MM.1S (cell line): ENCODE results near the gene TRAF3.
A peak's percentile ranks its signal among the peaks of the same experiment; 100 is the strongest.

ENCODE experiments used
- DNase-seq: peaks from one replicate; pipeline ENCODE4 v3.0.0-alpha.2; 2015
- H2AFZ ChIP-seq: fragments of 300-600 bp; sonication (generic); 2 replicates; pipeline ENCODE4 v1.6.0; 2016; ENCODE audit warnings: antibody characterized with exemption, low read length
- H3F3A ChIP-seq: fragments of 300-600 bp; sonication (generic); 2 replicates; pipeline ENCODE4 v1.6.1; 2016; ENCODE audit warnings: mild to moderate bottlenecking, antibody characterized with exemption, low read length, moderate library complexity, mixed read lengths; ENCODE audit not compliant: insufficient read depth
- H3K27ac ChIP-seq: fragments of 300-600 bp; sonication (generic); 2 replicates; pipeline ENCODE4 v1.5.1; 2016; ENCODE audit warnings: mild to moderate bottlenecking, low read length
- H3K27me3 ChIP-seq: fragments of 300-600 bp; sonication (generic); replicated peaks from 2 replicates; pipeline ENCODE4 v1.6.0; 2016; ENCODE audit warnings: low read length; ENCODE audit not compliant: insufficient read depth
- H3K36me3 ChIP-seq: fragments of 300-600 bp; sonication (generic); replicated peaks from 2 replicates; pipeline ENCODE4 v1.6.1; 2016; ENCODE audit warnings: mild to moderate bottlenecking, low read length, mixed read lengths; ENCODE audit not compliant: insufficient read depth
- H3K4me1 ChIP-seq: fragments of 300-600 bp; sonication (generic); 2 replicates; pipeline ENCODE4 v1.6.1; 2016; ENCODE audit warnings: low read length, mixed read lengths
- H3K4me2 ChIP-seq: fragments of 300-600 bp; sonication (generic); 2 replicates; pipeline ENCODE4 v1.6.0; 2016; ENCODE audit warnings: low read depth, low read length
- H3K4me3 ChIP-seq: fragments of 300-600 bp; sonication (generic); 2 replicates; pipeline ENCODE4 v1.5.1; 2016; ENCODE audit warnings: low read length, mixed read lengths
- H3K79me2 ChIP-seq: fragments of 300-600 bp; sonication (generic); 2 replicates; pipeline ENCODE4 v1.6.1; 2016; ENCODE audit warnings: mixed run types, low read length, mixed read lengths
- H3K9ac ChIP-seq: fragments of 300-600 bp; sonication (generic); 2 replicates; pipeline ENCODE4 v1.6.1; 2016; ENCODE audit warnings: low read length, mixed read lengths
- H3K9me2 ChIP-seq: fragments of 300-600 bp; sonication (generic); replicated peaks from 2 replicates; pipeline ENCODE4 v1.6.1; 2016; ENCODE audit warnings: mild to moderate bottlenecking, low read length, mixed read lengths; ENCODE audit not compliant: insufficient read depth
- H3K9me3 ChIP-seq: fragments of 300-600 bp; sonication (generic); replicated peaks from 2 replicates; pipeline ENCODE4 v1.6.1; 2016; ENCODE audit warnings: mild to moderate bottlenecking, low read length, mixed read lengths; ENCODE audit not compliant: insufficient read depth
- H4K20me1 ChIP-seq: fragments of 300-600 bp; sonication (generic); 2 replicates; pipeline ENCODE4 v1.6.1; 2016; ENCODE audit warnings: mild to moderate bottlenecking, low read length, moderate library complexity, mixed read lengths; ENCODE audit not compliant: insufficient read depth
- EZH2 ChIP-seq: fragments of 300-600 bp; sonication (generic); optimal IDR thresholded peaks from 2 replicates; pipeline ENCODE3; 2017; ENCODE audit warnings: low read depth, mild to moderate bottlenecking, antibody characterized with exemption, low read length, mixed read lengths
- EZH2phosphoT487 ChIP-seq: fragments of 300-600 bp; sonication (generic); IDR thresholded peaks from 2 replicates; pipeline ENCODE4 v1.6.1; 2018; ENCODE audit warnings: antibody characterized with exemption, low read length
- TF ChIP-seq, protein P1 (sequence below): fragments of 300-600 bp; sonication (generic); IDR thresholded peaks from 2 replicates; pipeline ENCODE4 v1.5.1; 2016; ENCODE audit warnings: antibody characterized with exemption, low read length, mixed read lengths

TRAF3 gene

DNA sequence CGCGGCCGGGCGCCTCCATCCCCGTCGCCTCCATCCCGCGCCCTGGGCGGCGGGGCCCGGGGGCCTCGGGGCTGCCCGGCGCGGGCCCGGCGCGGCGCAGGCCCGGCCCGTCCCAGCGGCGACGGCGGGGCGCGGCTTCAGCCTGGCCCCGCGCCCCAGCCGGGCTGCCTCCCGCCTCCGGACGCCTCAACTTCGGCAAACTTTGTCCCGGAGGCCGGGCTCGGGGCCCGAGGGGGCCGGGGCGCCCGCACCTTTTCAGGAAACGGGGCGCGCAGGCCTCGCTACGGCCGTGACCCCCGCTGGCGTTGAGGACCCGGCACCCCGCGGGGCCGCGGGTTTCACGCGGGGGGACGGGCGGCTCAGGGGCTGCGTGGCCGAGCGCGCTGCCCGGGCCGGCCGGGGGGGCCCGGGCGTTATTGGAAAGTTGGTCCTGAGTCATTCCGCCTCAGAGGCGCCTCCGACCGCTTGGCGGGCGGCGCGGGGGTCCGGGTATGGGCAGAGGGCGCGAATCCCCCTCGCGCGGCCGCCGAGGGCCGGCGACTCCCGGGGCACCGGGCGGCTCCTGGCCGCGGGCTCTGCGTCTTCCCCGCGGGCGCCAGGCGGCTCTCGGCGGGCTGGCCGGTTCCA lies 575 bp downstream of the TRAF3 start:
- DNase-seq: no peak
- Histone ChIP-seq H2AFZ (no peak overlapping the region), H3K4me1 (peaks cover 15% of the 10 kb centered on the region; the same call in 1 of the 2 replicates), H3K79me2 (peaks cover 45% of the 10 kb centered on the region), H3K27me3 (no peaks in the 10 kb centered on the region), H3K27ac (peak overlapping the region; percentile 18; the same call in 1 of the 2 replicates), H4K20me1 (no peaks in the 10 kb centered on the region), H3K4me3 (peak overlapping the region; percentile 82), H3K9ac (peak overlapping the region; percentile 62), H3K36me3 (no peaks in the 10 kb centered on the region), H3K4me2 (no peak overlapping the region), H3K9me2 (no peaks in the 10 kb centered on the region), H3F3A (no peaks in the 10 kb centered on the region; the same call in 1 of the 2 replicates), H3K9me3 (no peaks in the 10 kb centered on the region)
- TF ChIP-seq, protein P1, sequence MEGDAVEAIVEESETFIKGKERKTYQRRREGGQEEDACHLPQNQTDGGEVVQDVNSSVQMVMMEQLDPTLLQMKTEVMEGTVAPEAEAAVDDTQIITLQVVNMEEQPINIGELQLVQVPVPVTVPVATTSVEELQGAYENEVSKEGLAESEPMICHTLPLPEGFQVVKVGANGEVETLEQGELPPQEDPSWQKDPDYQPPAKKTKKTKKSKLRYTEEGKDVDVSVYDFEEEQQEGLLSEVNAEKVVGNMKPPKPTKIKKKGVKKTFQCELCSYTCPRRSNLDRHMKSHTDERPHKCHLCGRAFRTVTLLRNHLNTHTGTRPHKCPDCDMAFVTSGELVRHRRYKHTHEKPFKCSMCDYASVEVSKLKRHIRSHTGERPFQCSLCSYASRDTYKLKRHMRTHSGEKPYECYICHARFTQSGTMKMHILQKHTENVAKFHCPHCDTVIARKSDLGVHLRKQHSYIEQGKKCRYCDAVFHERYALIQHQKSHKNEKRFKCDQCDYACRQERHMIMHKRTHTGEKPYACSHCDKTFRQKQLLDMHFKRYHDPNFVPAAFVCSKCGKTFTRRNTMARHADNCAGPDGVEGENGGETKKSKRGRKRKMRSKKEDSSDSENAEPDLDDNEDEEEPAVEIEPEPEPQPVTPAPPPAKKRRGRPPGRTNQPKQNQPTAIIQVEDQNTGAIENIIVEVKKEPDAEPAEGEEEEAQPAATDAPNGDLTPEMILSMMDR: no peak
- TF ChIP-seq EZH2: no peak
- TF ChIP-seq EZH2phosphoT487: no peak

DNA sequence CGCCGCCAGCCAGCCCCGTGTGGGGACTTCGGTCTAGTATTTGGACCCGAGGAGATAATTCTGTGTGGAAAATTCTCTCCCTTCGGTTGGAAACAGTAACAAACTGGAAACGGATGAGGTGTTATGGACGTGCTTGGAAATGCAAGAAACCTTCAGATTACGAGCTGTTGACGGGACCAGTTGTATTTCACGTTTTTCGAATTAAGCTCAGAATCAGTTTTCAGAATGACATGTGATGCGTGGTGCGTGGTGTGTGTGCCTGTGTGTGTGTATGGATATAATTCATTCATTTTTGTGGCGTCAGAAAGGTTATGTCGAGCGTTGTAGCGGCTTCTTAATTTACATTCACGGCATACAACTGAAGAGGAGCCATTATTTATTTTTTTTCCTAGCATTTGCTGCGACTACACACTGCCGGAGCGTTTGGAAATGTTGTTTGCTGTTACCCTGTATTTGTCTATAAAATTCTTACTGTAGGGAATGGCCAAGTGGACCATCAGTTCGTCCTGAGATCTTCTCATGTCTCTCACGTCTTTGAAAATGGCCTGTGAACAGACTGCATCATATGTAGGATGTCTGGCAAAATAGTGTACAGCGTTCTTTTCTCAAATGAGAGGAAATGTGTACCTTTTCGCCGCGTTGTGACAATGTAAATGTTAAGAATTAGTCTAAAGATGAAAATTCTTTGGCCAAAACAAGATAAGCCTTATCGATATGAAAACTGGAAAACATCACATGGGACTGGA lies 1.3 kb downstream of the TRAF3 start:
- Histone ChIP-seq H4K20me1 (no peaks in the 10 kb centered on the region), H3K27me3 (no peaks in the 10 kb centered on the region), H3K36me3 (no peaks in the 10 kb centered on the region), H3K9ac (peak overlapping the region; percentile 62), H3K9me2 (no peaks in the 10 kb centered on the region), H3K4me3 (peak overlapping the region; percentile 82), H3F3A (no peaks in the 10 kb centered on the region; the same call in 1 of the 2 replicates), H2AFZ (no peak overlapping the region), H3K79me2 (peaks cover 51% of the 10 kb centered on the region), H3K27ac (peak overlapping the region; percentile 13; the same call in 1 of the 2 replicates), H3K9me3 (no peaks in the 10 kb centered on the region), H3K4me1 (peaks cover 15% of the 10 kb centered on the region; the same call in 1 of the 2 replicates), H3K4me2 (peak overlapping the region; percentile 79)
- TF ChIP-seq, protein P1: no peak
- no peak for TF ChIP-seq EZH2
- TF ChIP-seq EZH2phosphoT487: no peak
- peak; percentile 16 for DNase-seq

DNA sequence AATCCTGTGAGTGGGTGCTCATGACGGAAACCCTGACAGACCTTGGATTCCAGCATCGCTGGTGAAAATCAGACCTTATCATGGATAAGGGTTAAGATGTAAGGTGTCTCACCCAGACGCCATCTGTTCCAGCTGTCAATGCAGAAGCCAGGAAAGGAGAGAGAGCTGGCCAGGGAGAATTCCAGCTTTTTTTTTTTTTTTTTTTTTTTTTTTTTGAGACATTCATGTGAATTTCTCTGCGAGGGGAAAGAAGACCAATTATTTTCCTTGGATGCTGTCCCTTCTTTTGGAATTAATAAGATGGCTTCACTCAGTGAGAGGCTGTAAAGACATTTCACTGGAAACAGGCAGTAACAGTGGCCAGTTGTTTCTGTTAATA lies 1.8 kb downstream of the TRAF3 start:
- Histone ChIP-seq H3K9me2 (no peaks in the 10 kb centered on the region), H3K4me3 (peak overlapping the region; percentile 82), H3K9me3 (no peaks in the 10 kb centered on the region), H3K36me3 (no peaks in the 10 kb centered on the region), H4K20me1 (no peaks in the 10 kb centered on the region), H2AFZ (no peak overlapping the region), H3K9ac (peak overlapping the region; percentile 62), H3K79me2 (peaks cover 57% of the 10 kb centered on the region), H3K27ac (peak overlapping the region; percentile 13; the same call in 1 of the 2 replicates), H3K27me3 (no peaks in the 10 kb centered on the region), H3F3A (no peaks in the 10 kb centered on the region; the same call in 1 of the 2 replicates), H3K4me1 (peaks cover 15% of the 10 kb centered on the region; the same call in 1 of the 2 replicates), H3K4me2 (peak overlapping the region; percentile 79)
- no peak for TF ChIP-seq EZH2phosphoT487
- TF ChIP-seq, protein P1: no peak
- TF ChIP-seq EZH2: no peak
- no peak for DNase-seq
